Measurements from ENCODE around the gene SPCS1.

DNA sequence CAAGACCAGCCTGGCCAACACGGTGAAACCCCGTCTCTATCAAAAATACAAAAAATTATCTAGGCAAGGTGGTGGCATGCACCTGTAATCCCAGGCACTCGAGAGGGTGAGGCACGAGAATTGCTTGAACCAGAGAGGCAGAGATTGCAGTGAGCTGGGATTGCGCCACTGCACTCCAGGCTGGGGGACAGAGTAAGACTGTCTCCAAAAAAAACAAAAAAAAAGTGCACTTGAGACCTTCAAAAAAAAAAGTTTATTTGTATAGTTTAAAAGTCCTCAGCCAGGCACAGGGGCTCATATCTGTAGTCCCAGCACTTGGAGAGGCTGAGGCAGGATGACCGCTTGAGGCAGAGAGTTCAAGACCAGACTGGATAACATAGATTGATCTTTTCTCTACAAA is 22.3 kb upstream of the SPCS1 start:
- TF ChIP-seq, protein P1, sequence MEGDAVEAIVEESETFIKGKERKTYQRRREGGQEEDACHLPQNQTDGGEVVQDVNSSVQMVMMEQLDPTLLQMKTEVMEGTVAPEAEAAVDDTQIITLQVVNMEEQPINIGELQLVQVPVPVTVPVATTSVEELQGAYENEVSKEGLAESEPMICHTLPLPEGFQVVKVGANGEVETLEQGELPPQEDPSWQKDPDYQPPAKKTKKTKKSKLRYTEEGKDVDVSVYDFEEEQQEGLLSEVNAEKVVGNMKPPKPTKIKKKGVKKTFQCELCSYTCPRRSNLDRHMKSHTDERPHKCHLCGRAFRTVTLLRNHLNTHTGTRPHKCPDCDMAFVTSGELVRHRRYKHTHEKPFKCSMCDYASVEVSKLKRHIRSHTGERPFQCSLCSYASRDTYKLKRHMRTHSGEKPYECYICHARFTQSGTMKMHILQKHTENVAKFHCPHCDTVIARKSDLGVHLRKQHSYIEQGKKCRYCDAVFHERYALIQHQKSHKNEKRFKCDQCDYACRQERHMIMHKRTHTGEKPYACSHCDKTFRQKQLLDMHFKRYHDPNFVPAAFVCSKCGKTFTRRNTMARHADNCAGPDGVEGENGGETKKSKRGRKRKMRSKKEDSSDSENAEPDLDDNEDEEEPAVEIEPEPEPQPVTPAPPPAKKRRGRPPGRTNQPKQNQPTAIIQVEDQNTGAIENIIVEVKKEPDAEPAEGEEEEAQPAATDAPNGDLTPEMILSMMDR (IDR thresholded peaks at IDR 0.05), result no peak
- TF ChIP-seq POLR2A (IDR thresholded peaks at IDR 0.05), result no peak
